ENCODE data around the gene SLC22A4. TPM values are rescaled to one million over a fixed set of nuclear protein-coding genes. Genes with fewer than 3 reads are reported as not detected.
A peak's percentile ranks its signal among the peaks of the same experiment; 100 is the strongest.

SLC22A4 gene
- polyA plus RNA-seq, 4 donors = 1.5 to 10.9 (median 5.0) TPM

DNA sequence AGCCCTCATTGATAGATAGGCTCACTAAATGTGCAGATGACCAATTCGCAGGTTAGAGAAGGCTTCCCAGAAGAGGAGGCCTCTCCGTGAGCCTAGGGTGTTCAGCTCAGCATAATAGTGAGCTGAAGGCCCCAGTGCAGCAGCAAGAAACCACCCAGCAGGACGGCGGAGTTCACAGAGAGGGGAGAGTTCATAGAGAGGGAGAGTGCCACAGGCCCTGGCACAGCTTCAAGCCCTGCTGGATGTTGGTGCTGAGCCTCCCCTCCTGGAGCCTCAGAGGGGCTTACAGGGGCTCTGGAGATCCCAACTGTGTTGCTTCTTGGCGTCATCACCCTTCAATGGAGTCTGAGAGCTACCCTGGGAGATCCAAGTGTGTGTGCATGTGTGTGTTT, 77.4 kb downstream of the SLC22A4 start:
- Histone ChIP-seq H3K27me3 (ENCODE audit: control insufficient read depth in 3 of 3, insufficient read depth in 3 of 3, low read length in 3 of 3) (no peaks in the 10 kb centered on the region), H3K36me3 (ENCODE audit: control insufficient read depth in 3 of 3, insufficient read depth in 2 of 3, low read depth in 1 of 3, low read length in 3 of 3) (peaks cover 0 to 27% (median 0%) of the 10 kb centered on the region in 3 donors), H3K4me1 (ENCODE audit: control insufficient read depth in 3 of 3, insufficient read depth in 2 of 3, low read depth in 1 of 3, low read length in 2 of 3) (peaks cover 0 to 29% (median 2%) of the 10 kb centered on the region in 3 donors), H3K4me3 (ENCODE audit: low read depth in 1 of 3, low read length in 3 of 3) (peak overlapping the region in 2 of 3 donors; percentile 64 to 79), H3K27ac (ENCODE audit: low read depth in 1 of 3, low read length in 2 of 3) (peak overlapping the region in 2 of 3 donors; percentile 5 to 72), H3K9me3 (ENCODE audit: control insufficient read depth in 2 of 2, insufficient read depth in 1 of 2, low read depth in 1 of 2, low read length in 1 of 2) (no peaks in the 10 kb centered on the region)
- FAIRE-seq = no peak
- peak in 1 of 2 donors; percentile 33 for DNase-seq
- WGBS, 3 donors = 47 to 74% (median 59%) methylated on average over 5 of the region's 5 CpGs

DNA sequence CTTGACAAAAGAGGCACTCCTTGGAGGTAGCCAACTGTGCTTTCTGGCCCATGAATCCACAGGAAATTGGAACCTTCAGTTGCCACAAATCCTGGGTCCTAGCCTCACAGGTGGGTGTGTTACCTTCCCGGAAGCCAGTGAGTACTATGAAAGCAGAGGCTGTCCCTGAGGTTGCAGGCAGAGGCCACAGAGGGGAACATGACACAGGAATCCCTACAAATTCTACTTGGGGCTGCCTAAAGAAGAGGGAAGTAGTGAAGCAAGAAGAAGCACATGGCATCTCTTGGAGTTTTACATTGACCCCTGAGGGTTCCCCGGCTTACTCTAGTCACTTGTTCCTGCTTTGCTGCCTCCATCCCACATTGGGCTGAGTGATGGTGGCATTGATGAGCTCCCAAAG, 77.9 kb downstream of the SLC22A4 start:
- H3K4me3 ChIP-seq (ENCODE audit: low read depth in 1 of 3, low read length in 3 of 3) = peak overlapping the region in 1 of 3 donors; percentile 79
- peak overlapping the region; percentile 5 to 36 (median 21) for H3K27ac ChIP-seq (ENCODE audit: low read depth in 1 of 3, low read length in 2 of 3)
- no peaks in the 10 kb centered on the region for H3K27me3 ChIP-seq (ENCODE audit: control insufficient read depth in 3 of 3, insufficient read depth in 3 of 3, low read length in 3 of 3)
- 54 to 69% (median 56%) methylated on average over 2 of the region's 2 CpGs for WGBS, 3 donors
- peaks cover 0 to 29% (median 2%) of the 10 kb centered on the region in 3 donors for H3K4me1 ChIP-seq (ENCODE audit: control insufficient read depth in 3 of 3, insufficient read depth in 2 of 3, low read depth in 1 of 3, low read length in 2 of 3)
- no peak for FAIRE-seq
- peaks cover 0 to 32% (median 0%) of the 10 kb centered on the region in 3 donors for H3K36me3 ChIP-seq (ENCODE audit: control insufficient read depth in 3 of 3, insufficient read depth in 2 of 3, low read depth in 1 of 3, low read length in 3 of 3)
- DNase-seq = peak in 1 of 2 donors; percentile 36
- H3K9me3 ChIP-seq (ENCODE audit: control insufficient read depth in 2 of 2, insufficient read depth in 1 of 2, low read depth in 1 of 2, low read length in 1 of 2) = no peaks in the 10 kb centered on the region

DNA sequence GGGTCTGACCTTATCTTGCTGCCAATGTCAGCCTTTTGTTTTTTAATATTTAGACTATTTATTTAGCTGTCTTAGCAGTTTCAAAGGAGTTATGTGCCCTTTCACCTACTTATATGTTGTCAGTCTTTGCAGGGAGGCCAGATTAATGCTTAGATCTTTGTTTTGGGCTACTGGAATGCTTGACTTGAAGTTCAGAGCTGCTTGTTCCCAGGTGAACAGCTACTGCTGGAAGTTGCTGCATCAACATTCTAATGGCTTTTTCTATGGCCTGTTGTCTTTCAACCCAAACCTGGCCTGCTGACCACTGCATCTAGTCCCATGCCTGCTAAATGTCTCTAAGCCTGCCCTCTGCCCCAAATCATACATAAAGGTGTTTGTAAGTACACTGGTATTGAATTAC, 78.3 kb downstream of the SLC22A4 start:
- no peaks in the 10 kb centered on the region for H3K27me3 ChIP-seq (ENCODE audit: control insufficient read depth in 3 of 3, insufficient read depth in 3 of 3, low read length in 3 of 3)
- peaks cover 0 to 36% (median 0%) of the 10 kb centered on the region in 3 donors for H3K36me3 ChIP-seq (ENCODE audit: control insufficient read depth in 3 of 3, insufficient read depth in 2 of 3, low read depth in 1 of 3, low read length in 3 of 3)
- DNase-seq (no peak), FAIRE-seq (no peak)
- H3K4me1 ChIP-seq (ENCODE audit: control insufficient read depth in 3 of 3, insufficient read depth in 2 of 3, low read depth in 1 of 3, low read length in 2 of 3) = peaks cover 0 to 29% (median 2%) of the 10 kb centered on the region in 3 donors
- H3K27ac ChIP-seq (ENCODE audit: low read depth in 1 of 3, low read length in 2 of 3) = peak overlapping the region in 2 of 3 donors; percentile 5 to 21
- H3K9me3 ChIP-seq (ENCODE audit: control insufficient read depth in 2 of 2, insufficient read depth in 1 of 2, low read depth in 1 of 2, low read length in 1 of 2) = no peaks in the 10 kb centered on the region
- H3K4me3 ChIP-seq (ENCODE audit: low read depth in 1 of 3, low read length in 3 of 3) = peak overlapping the region in 1 of 3 donors; percentile 79

DNA sequence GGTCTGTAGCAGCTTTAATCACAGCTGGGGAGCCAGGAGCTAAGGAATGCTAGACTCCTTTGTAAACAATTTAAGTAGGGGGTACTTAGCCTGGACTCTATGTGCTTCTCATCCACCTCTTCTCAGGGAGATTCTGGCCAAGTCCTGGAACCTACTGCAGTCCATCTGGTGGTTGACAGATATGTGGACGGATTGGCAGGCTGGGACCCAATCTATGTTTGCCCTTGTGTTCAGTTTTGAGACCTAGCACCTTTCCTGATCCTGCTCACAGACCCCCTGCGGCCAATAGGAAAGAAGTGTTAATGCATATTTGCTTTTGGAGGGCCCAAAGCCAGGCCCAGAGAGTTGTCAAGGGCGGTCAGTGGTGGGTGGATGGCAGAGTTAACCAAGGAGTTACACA, 81.8 kb downstream of the SLC22A4 start:
- Histone ChIP-seq H3K36me3 (ENCODE audit: control insufficient read depth in 3 of 3, insufficient read depth in 2 of 3, low read depth in 1 of 3, low read length in 3 of 3) (peaks cover 0 to 58% (median 0%) of the 10 kb centered on the region in 3 donors), H3K4me3 (ENCODE audit: low read depth in 1 of 3, low read length in 3 of 3) (no peak overlapping the region), H3K27ac (ENCODE audit: low read depth in 1 of 3, low read length in 2 of 3) (no peak overlapping the region), H3K9me3 (ENCODE audit: control insufficient read depth in 2 of 2, insufficient read depth in 1 of 2, low read depth in 1 of 2, low read length in 1 of 2) (no peaks in the 10 kb centered on the region), H3K27me3 (ENCODE audit: control insufficient read depth in 3 of 3, insufficient read depth in 3 of 3, low read length in 3 of 3) (no peaks in the 10 kb centered on the region), H3K4me1 (ENCODE audit: control insufficient read depth in 3 of 3, insufficient read depth in 2 of 3, low read depth in 1 of 3, low read length in 2 of 3) (peaks cover 0 to 27% (median 2%) of the 10 kb centered on the region in 3 donors)
- no peak for FAIRE-seq
- WGBS, 3 donors = 90 to 94% (median 91%) methylated on average over 3 of the region's 3 CpGs
- DNase-seq = no peak

DNA sequence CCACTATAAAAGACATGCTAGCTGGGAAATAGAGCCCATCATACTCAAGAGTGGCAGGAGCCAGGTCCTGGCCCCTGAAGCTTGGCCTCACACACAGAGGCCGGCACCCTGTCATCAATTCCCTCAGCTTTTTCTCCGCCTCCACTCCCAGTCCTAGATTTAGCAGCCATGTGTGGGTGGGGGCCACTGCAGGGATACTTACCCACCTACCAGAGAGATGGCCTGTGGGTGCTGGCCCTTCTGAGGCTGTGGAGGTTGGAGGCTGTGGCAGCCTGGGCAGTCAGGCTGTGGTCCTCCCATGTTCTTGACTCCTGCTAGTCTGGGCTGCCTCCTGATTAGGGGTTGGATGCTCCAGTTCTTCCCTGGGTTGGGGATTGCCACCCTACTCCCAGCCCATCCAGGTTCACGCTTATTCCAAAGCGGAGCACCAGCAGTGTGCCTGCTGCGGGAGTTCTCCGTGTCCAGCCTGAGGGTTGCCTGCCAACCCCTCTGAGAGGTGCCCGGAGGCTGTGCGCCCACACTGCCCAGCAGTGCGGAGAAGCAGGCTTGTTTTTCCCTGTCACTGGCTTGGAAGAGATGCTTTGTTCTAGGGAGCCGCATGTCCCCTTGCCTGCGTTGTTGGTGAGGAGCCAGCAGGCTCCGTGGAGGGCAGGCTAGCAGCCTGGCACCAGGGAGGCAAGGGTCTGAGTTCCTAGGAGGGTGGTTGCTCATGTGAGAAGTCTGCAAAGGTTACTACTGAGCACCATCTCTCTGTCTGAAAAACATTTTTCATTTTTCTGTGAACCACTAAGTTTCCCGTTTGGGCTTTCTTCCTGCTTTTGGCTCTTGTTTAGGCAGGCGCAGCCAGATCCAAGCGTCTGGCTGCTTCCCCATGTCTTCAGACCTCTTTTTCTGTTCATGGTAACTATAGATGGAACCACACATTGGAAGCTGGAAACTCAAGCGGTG, 82.8 kb downstream of the SLC22A4 start:
- Histone ChIP-seq H3K27me3 (ENCODE audit: control insufficient read depth in 3 of 3, insufficient read depth in 3 of 3, low read length in 3 of 3) (no peaks in the 10 kb centered on the region), H3K36me3 (ENCODE audit: control insufficient read depth in 3 of 3, insufficient read depth in 2 of 3, low read depth in 1 of 3, low read length in 3 of 3) (peaks cover 0 to 60% (median 0%) of the 10 kb centered on the region in 3 donors), H3K4me1 (ENCODE audit: control insufficient read depth in 3 of 3, insufficient read depth in 2 of 3, low read depth in 1 of 3, low read length in 2 of 3) (peaks cover 0 to 19% (median 2%) of the 10 kb centered on the region in 3 donors), H3K27ac (ENCODE audit: low read depth in 1 of 3, low read length in 2 of 3) (no peak overlapping the region), H3K4me3 (ENCODE audit: low read depth in 1 of 3, low read length in 3 of 3) (no peak overlapping the region), H3K9me3 (ENCODE audit: control insufficient read depth in 2 of 2, insufficient read depth in 1 of 2, low read depth in 1 of 2, low read length in 1 of 2) (no peaks in the 10 kb centered on the region)
- no peak for DNase-seq
- 84 to 95% (median 93%) methylated on average over 16 of the region's 16 CpGs for WGBS, 3 donors
- no peak for FAIRE-seq

DNA sequence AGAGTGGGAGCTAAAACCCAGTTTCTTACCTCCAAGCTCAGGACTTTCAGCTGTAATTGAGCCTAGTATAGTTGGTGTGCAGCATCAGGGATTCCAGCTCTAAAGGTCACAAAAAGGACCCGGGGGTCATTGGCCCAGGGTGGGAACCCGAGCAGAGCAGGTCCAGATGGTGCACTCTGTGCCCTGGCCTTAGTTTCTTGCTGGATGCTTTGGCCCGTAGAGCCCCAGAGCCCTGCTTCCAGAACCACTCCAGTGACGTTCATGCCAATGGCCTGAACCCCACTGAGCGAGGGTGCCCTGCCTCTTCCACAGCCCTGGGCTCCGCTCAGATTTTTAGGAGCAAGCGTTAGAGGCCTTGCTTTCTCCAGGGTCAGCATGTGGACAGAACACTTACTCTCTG, 83.5 kb downstream of the SLC22A4 start:
- Histone ChIP-seq H3K36me3 (ENCODE audit: control insufficient read depth in 3 of 3, insufficient read depth in 2 of 3, low read depth in 1 of 3, low read length in 3 of 3) (peaks cover 0 to 57% (median 0%) of the 10 kb centered on the region in 3 donors), H3K4me1 (ENCODE audit: control insufficient read depth in 3 of 3, insufficient read depth in 2 of 3, low read depth in 1 of 3, low read length in 2 of 3) (peaks cover 0 to 11% (median 2%) of the 10 kb centered on the region in 3 donors), H3K9me3 (ENCODE audit: control insufficient read depth in 2 of 2, insufficient read depth in 1 of 2, low read depth in 1 of 2, low read length in 1 of 2) (no peaks in the 10 kb centered on the region), H3K4me3 (ENCODE audit: low read depth in 1 of 3, low read length in 3 of 3) (no peak overlapping the region), H3K27ac (ENCODE audit: low read depth in 1 of 3, low read length in 2 of 3) (no peak overlapping the region), H3K27me3 (ENCODE audit: control insufficient read depth in 3 of 3, insufficient read depth in 3 of 3, low read length in 3 of 3) (no peaks in the 10 kb centered on the region)
- FAIRE-seq (no peak), DNase-seq (no peak)
- 75 to 87% (median 80%) methylated on average over 7 of the region's 7 CpGs for WGBS, 3 donors

DNA sequence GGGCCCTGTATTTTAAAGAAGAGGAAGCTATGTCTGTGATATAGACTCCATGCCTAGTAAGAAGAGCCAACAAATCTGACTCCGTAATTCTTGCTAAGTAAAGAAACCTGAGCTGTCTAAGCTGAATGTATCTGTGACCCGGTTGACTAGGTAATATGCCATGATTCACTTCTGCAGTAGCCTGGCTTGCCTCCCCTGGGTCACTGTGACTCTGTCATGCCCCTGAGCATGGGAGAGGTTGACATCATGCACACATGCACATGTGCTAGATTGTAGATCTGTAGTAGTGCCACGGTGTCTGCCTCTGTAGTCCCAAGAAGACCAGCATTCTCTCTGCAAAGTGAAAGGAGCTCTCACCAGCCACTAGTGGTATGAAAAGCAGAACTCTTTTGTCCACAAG, 84.4 kb downstream of the SLC22A4 start:
- Histone ChIP-seq H3K36me3 (ENCODE audit: control insufficient read depth in 3 of 3, insufficient read depth in 2 of 3, low read depth in 1 of 3, low read length in 3 of 3) (peaks cover 0 to 56% (median 0%) of the 10 kb centered on the region in 3 donors), H3K4me1 (ENCODE audit: control insufficient read depth in 3 of 3, insufficient read depth in 2 of 3, low read depth in 1 of 3, low read length in 2 of 3) (peaks cover 0 to 9% (median 2%) of the 10 kb centered on the region in 3 donors), H3K4me3 (ENCODE audit: low read depth in 1 of 3, low read length in 3 of 3) (no peak overlapping the region), H3K27ac (ENCODE audit: low read depth in 1 of 3, low read length in 2 of 3) (no peak overlapping the region), H3K27me3 (ENCODE audit: control insufficient read depth in 3 of 3, insufficient read depth in 3 of 3, low read length in 3 of 3) (no peaks in the 10 kb centered on the region), H3K9me3 (ENCODE audit: control insufficient read depth in 2 of 2, insufficient read depth in 1 of 2, low read depth in 1 of 2, low read length in 1 of 2) (no peaks in the 10 kb centered on the region)
- 89 to 93% (median 90%) methylated on average over 3 of the region's 3 CpGs for WGBS, 3 donors
- FAIRE-seq = no peak
- no peak for DNase-seq

DNA sequence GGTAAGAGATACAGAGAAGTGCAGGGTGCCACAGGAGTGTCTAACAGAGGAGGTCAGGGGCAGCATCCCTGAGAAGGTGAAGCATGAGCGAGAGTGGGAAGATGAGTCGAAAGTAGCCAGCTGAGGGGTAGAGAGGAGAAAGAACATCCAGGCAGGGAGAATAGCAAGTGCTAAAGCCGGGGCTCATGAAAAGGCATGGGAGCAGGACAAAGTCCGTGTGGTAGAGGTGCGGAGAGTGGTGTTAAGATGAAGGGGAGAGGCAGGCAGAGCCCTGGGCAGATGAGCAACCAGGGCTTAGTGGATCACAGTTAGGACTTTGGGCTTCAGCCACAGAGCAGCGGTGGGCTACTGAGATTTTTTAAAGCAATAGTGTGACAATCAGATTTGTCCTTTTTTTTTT, 85.9 kb downstream of the SLC22A4 start:
- WGBS, 3 donors = 37 to 76% (median 59%) methylated on average over 6 of the region's 6 CpGs
- FAIRE-seq (no peak), DNase-seq (peak; percentile 54 to 66)
- Histone ChIP-seq H3K27me3 (ENCODE audit: control insufficient read depth in 3 of 3, insufficient read depth in 3 of 3, low read length in 3 of 3) (no peaks in the 10 kb centered on the region), H3K9me3 (ENCODE audit: control insufficient read depth in 2 of 2, insufficient read depth in 1 of 2, low read depth in 1 of 2, low read length in 1 of 2) (no peaks in the 10 kb centered on the region), H3K4me1 (ENCODE audit: control insufficient read depth in 3 of 3, insufficient read depth in 2 of 3, low read depth in 1 of 3, low read length in 2 of 3) (peaks cover 0 to 4% (median 0%) of the 10 kb centered on the region in 3 donors), H3K4me3 (ENCODE audit: low read depth in 1 of 3, low read length in 3 of 3) (no peak overlapping the region), H3K36me3 (ENCODE audit: control insufficient read depth in 3 of 3, insufficient read depth in 2 of 3, low read depth in 1 of 3, low read length in 3 of 3) (peaks cover 0 to 58% (median 2%) of the 10 kb centered on the region in 3 donors), H3K27ac (ENCODE audit: low read depth in 1 of 3, low read length in 2 of 3) (no peak overlapping the region)
